Naive thymus-derived CD4-positive, alpha-beta T cell (primary cell): ENCODE measurements around the gene SAMD1. TPM values are rescaled to one million over a fixed set of nuclear protein-coding genes. Genes with fewer than 3 reads are reported as not detected.

Experiments used
- ATAC-seq: fragments of 150-1000 bp; cut with Tn5 transposase; 2 replicates; pipeline ENCODE4 v1.10.0; 2021; ENCODE audit warnings: mild to moderate bottlenecking, moderate library complexity
- CTCF ChIA-PET: fragments of 350-600 bp; sonication (Branson Sonifier 250); formaldehyde crosslinking; loops from one replicate; lab custom pipeline; 2021; ENCODE audit warnings: antibody characterized with exemption; lab: Charles Lee
- POLR2A ChIA-PET: fragments of 350-600 bp; sonication (Branson Sonifier 250); formaldehyde crosslinking; loops from one replicate; lab custom pipeline; 2021; ENCODE audit warnings: antibody characterized with exemption, inconsistent platforms; lab: Charles Lee
- DNase-seq, 9 donors: peaks; one replicate each; pipeline versions ENCODE4 v3.0.0 to v3.0.0-alpha.2; 2020 to 2022; ENCODE audit warnings: mixed read lengths in 1 of 9
- H3K27ac ChIP-seq: one replicate; pipeline ENCODE4 v1.7.0; 2013; ENCODE audit warnings: mild to moderate bottlenecking, low read depth, low read length, moderate library complexity
- H3K27me3 ChIP-seq, 2 donors: one replicate each; pipeline ENCODE4 v1.7.0; 2013; ENCODE audit warnings: low read length in 2 of 2, mild to moderate bottlenecking in 2 of 2, moderate library complexity in 2 of 2; ENCODE audit not compliant: control insufficient read depth in 2 of 2, insufficient read depth in 2 of 2
- H3K36me3 ChIP-seq, 3 experiments: 1 replicate in 2 of 3; 2 replicates in 1 of 3; pipeline ENCODE4 v1.7.0; 2013; ENCODE audit warnings: low read length in 3 of 3, mild to moderate bottlenecking in 3 of 3, moderate library complexity in 1 of 3; ENCODE audit not compliant: insufficient read depth in 3 of 3, control insufficient read depth in 2 of 3
- H3K4me1 ChIP-seq, 2 donors: one replicate each; pipeline ENCODE4 v1.7.0; 2013; ENCODE audit warnings: low read length in 2 of 2, mild to moderate bottlenecking in 2 of 2, moderate library complexity in 1 of 2; ENCODE audit not compliant: control insufficient read depth in 2 of 2, insufficient read depth in 2 of 2
- H3K4me3 ChIP-seq: 2 replicates; pipeline ENCODE4 v1.7.0; 2013; ENCODE audit warnings: mild to moderate bottlenecking, low read length
- H3K9me3 ChIP-seq, 3 experiments: 1 replicate in 2 of 3; 2 replicates in 1 of 3; pipeline ENCODE4 v1.7.0; 2013; ENCODE audit warnings: low read length in 3 of 3; ENCODE audit not compliant: control insufficient read depth in 2 of 3
- H3K27ac Mint-ChIP-seq, 9 donors: one replicate each; pipeline ENCODE4 v1.8.0; 2020 to 2022; ENCODE audit warnings: mixed read lengths in 9 of 9, mild to moderate bottlenecking in 8 of 9, moderate library complexity in 5 of 9, inconsistent platforms in 2 of 9
- H3K27me3 Mint-ChIP-seq, 5 donors: one replicate each; pipeline ENCODE4 v1.8.0; 2021 to 2022; ENCODE audit warnings: mixed read lengths in 5 of 5, mild to moderate bottlenecking in 1 of 5
- H3K36me3 Mint-ChIP-seq, 5 donors: one replicate each; pipeline ENCODE4 v1.8.0; 2020 to 2022; ENCODE audit warnings: mixed read lengths in 5 of 5, mild to moderate bottlenecking in 3 of 5, inconsistent platforms in 1 of 5
- H3K4me1 Mint-ChIP-seq, 7 donors: one replicate each; pipeline ENCODE4 v1.8.0; 2020 to 2022; ENCODE audit warnings: mixed read lengths in 7 of 7, mild to moderate bottlenecking in 3 of 7, inconsistent platforms in 1 of 7
- H3K4me3 Mint-ChIP-seq, 10 donors: one replicate each; pipeline ENCODE4 v1.8.0; 2020 to 2022; ENCODE audit warnings: mild to moderate bottlenecking in 10 of 10, mixed read lengths in 10 of 10, moderate library complexity in 6 of 10, inconsistent platforms in 2 of 10
- H3K9me3 Mint-ChIP-seq, 11 donors: one replicate each; pipeline ENCODE4 v1.8.0; 2020 to 2022; ENCODE audit warnings: mixed read lengths in 11 of 11, mild to moderate bottlenecking in 4 of 11, inconsistent platforms in 1 of 11, moderate library complexity in 1 of 11
- intact Hi-C, 2 donors: fragments of 100-400 bp; cut with micrococcal nuclease; formaldehyde crosslinking; loops; one replicate each; pipeline ENCODE4 v1.15.1; 2023
- polyA plus RNA-seq, 2 donors: library from polyadenylated mRNA; unstranded; fragments of 300-500 nt; fragmentation: Illumina TruSeq; gene quantifications; one replicate each; pipeline ENCODE4 v1.2.3, GENCODE V29; 2021
- total RNA-seq, 6 experiments: library from RNA in 5 of 6; stranded (reverse) in 5 of 6; gene quantifications; 1 replicate in 5 of 6; 2 replicates in 1 of 6; pipeline ENCODE4 v1.2.3 and lab custom pipeline; 2021 to 2026

SAMD1 gene
- total and polyA plus RNA-seq, 7 experiments from 2014 or later = 3.0 to 87.3 (median 48.2) TPM

GRCh38 chr19:14103310-14103709 lies 12.8 kb upstream of the SAMD1 start:
- no peaks in the 10 kb centered on the region for H3K27me3 Mint-ChIP-seq
- ChIA-PET CTCF (interaction anchor here (0.7 kb wide), 1 partner anchor 253 kb away, joined by 3 read pairs; no protein-coding TSS in a partner anchor), POLR2A (interaction anchor here (0.7 kb wide), 1 partner anchor 263 kb away, joined by 3 read pairs; no protein-coding TSS in a partner anchor)
- no peak overlapping the region for H3K4me3 ChIP-seq
- ATAC-seq (no peak), DNase-seq (no peak)
- no peaks in the 10 kb centered on the region for H3K27me3 ChIP-seq
- H3K9me3 Mint-ChIP-seq = no peaks in the 10 kb centered on the region
- peaks cover 0 to 11% (median 0%) of the 10 kb centered on the region in 5 donors for H3K36me3 Mint-ChIP-seq
- H3K27ac Mint-ChIP-seq = no peak overlapping the region
- peaks cover 0 to 55% (median 13%) of the 10 kb centered on the region in 3 experiments for H3K36me3 ChIP-seq
- no peaks in the 10 kb centered on the region for H3K9me3 ChIP-seq
- H3K4me3 Mint-ChIP-seq = no peak overlapping the region
- H3K4me1 Mint-ChIP-seq = no peaks in the 10 kb centered on the region
- H3K27ac ChIP-seq = no peak overlapping the region
- H3K4me1 ChIP-seq = no peaks in the 10 kb centered on the region
- intact Hi-C loops = no loop called here

DNA sequence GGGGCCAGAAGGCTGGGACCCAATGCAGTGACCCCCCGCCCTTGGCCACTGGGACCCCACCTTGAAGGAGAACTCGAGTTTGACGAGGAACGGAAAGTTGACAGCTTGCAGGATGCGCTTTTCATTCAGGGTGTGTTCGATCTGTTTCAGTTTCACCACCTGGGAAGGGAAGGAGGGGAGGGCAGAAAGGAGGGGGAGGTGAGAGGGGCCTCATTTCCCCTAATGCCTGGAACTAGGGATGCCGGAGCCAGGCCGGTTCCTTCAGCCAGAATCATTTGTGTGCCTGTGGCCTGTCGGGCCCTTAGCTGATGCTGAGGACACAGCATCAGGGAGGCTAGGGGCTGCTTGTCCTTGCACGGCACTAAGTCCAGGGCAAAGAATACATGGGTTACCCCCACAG lies 12.2 kb upstream of the SAMD1 start:
- POLR2A ChIA-PET = interaction anchor here (0.8 kb wide), 1 partner anchor 11 kb away, joined by 3 read pairs; no protein-coding TSS in a partner anchor
- Mint-ChIP-seq H3K9me3 (no peaks in the 10 kb centered on the region), H3K36me3 (peaks cover 0 to 16% (median 3%) of the 10 kb centered on the region in 5 donors), H3K4me3 (no peak overlapping the region), H3K4me1 (no peaks in the 10 kb centered on the region), H3K27me3 (no peaks in the 10 kb centered on the region), H3K27ac (no peak overlapping the region)
- H3K9me3 ChIP-seq = no peaks in the 10 kb centered on the region
- no peaks in the 10 kb centered on the region for H3K27me3 ChIP-seq
- DNase-seq (no peak), ATAC-seq (no peak)
- H3K27ac ChIP-seq = no peak overlapping the region
- peaks cover 0 to 59% (median 13%) of the 10 kb centered on the region in 3 experiments for H3K36me3 ChIP-seq
- no peaks in the 10 kb centered on the region for H3K4me1 ChIP-seq
- CTCF ChIA-PET = no interaction called here
- intact Hi-C loops = no loop called here
- H3K4me3 ChIP-seq = no peak overlapping the region

DNA sequence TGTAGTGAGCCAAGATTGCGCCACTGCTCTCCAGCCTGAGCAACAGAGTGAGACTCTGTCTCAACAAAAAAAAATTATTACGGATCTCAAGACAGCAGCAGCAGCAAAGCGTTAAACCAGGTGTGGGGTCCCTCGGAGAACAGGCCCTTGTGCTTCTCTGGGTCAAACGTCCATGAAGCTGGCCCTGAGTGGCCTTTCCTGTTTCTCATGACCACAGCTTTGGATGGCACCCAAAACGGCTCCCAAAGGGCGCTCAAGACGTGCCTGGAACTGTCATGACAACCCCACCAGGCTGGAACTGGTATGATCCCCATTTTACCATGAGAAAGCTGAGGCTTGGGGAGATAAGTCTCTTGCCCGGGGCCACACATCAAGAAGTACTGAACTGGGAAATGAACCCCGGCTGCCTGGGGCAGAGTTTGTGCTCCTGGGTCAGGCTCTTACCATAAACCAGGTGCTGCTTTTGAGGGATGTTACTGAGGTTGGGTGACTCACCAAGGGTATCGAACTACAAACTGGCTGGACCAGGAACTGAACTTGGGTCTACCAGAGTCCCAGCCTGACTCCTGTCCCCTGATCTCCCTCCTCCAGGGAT lies 11.6 kb upstream of the SAMD1 start:
- Mint-ChIP-seq H3K4me1 (no peaks in the 10 kb centered on the region), H3K27me3 (no peaks in the 10 kb centered on the region), H3K27ac (no peak overlapping the region), H3K4me3 (no peak overlapping the region), H3K9me3 (no peaks in the 10 kb centered on the region), H3K36me3 (peaks cover 0 to 15% (median 3%) of the 10 kb centered on the region in 5 donors)
- Histone ChIP-seq H3K27ac (no peak overlapping the region), H3K4me3 (no peak overlapping the region), H3K9me3 (no peaks in the 10 kb centered on the region), H3K36me3 (peaks cover 0 to 59% (median 13%) of the 10 kb centered on the region in 3 experiments), H3K27me3 (no peaks in the 10 kb centered on the region), H3K4me1 (no peaks in the 10 kb centered on the region)
- ATAC-seq (no peak), DNase-seq (no peak)
- POLR2A ChIA-PET = interaction anchor here (0.6 to 0.8 kb wide), 2 partner anchors 10 to 264 kb away, joined by 3 read pairs; no protein-coding TSS in a partner anchor
- CTCF ChIA-PET = no interaction called here
- intact Hi-C loops = no loop called here

GRCh38 chr19:14101003-14101545 lies 10.5 kb upstream of the SAMD1 start:
- intact Hi-C loops = no loop called here
- no peak for DNase-seq
- Histone ChIP-seq H3K9me3 (no peaks in the 10 kb centered on the region), H3K27ac (no peak overlapping the region), H3K4me3 (no peak overlapping the region), H3K4me1 (no peaks in the 10 kb centered on the region), H3K27me3 (no peaks in the 10 kb centered on the region), H3K36me3 (peaks cover 0 to 60% (median 13%) of the 10 kb centered on the region in 3 experiments)
- Mint-ChIP-seq H3K27me3 (no peaks in the 10 kb centered on the region), H3K27ac (peak overlapping the region in 1 of 9 donors; percentile 66), H3K9me3 (no peaks in the 10 kb centered on the region), H3K4me1 (no peaks in the 10 kb centered on the region), H3K36me3 (peaks cover 0 to 21% (median 6%) of the 10 kb centered on the region in 5 donors), H3K4me3 (no peak overlapping the region)
- POLR2A ChIA-PET = no interaction called here
- CTCF ChIA-PET = no interaction called here
- ATAC-seq = no peak

- POLR2A ChIA-PET = no interaction called here
- intact Hi-C loops = no loop called here
- CTCF ChIA-PET = no interaction called here
- Histone ChIP-seq H3K36me3 (peaks cover 0 to 38% (median 12%) of the 10 kb centered on the region in 3 experiments), H3K27me3 (no peaks in the 10 kb centered on the region), H3K27ac (no peak overlapping the region), H3K4me3 (no peak overlapping the region), H3K4me1 (no peaks in the 10 kb centered on the region), H3K9me3 (peaks cover 0 to 8% (median 0%) of the 10 kb centered on the region in 3 experiments)
- DNase-seq (no peak), ATAC-seq (no peak)
- no peaks in the 10 kb centered on the region for H3K27me3 Mint-ChIP-seq
- peaks cover 4 to 22% (median 10%) of the 10 kb centered on the region in 5 donors for H3K36me3 Mint-ChIP-seq
- peaks cover 0 to 7% (median 4%) of the 10 kb centered on the region in 7 donors for H3K4me1 Mint-ChIP-seq
- H3K9me3 Mint-ChIP-seq = peaks cover 0 to 10% (median 0%) of the 10 kb centered on the region in 11 donors
- no peak overlapping the region for H3K27ac Mint-ChIP-seq
- H3K4me3 Mint-ChIP-seq = no peak overlapping the region
Measured at GRCh38 chr19:14097532-14098151, 7.1 kb upstream of the SAMD1 start.

DNA sequence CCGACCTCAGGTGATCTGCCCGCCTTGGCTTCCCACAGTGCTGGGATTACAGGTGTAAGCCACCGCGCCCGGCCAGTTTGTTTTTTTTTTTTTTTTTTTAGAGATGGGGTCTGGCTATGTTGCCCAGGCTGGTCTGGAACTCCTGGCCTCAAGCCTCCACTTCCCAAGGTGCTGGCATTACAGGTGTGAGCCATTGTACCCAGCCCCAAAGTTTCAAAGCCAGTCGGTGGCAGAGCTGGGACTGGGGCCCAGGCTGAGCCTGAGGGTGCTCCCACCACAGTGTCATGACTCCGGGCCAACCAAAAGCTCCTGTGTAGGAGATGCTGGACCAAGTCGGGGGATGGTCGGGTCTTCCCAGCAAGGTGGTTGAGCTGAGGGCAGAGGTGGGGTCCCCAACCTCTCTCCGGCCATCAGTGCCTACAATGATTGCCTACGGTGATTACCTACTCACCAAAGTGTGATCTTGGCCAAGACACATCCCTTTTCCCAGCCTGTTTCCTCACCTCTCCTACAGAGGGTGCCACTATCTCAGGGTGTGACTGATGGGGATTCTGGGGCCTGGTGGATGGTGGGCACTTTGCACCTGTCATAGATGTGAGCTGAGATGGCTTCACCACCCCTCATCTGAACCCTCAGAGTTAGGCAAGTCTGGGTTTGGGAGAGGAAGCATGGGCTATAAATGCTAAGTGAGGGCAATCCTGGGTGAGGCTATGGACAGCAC lies 5.9 kb upstream of the SAMD1 start:
- ChIA-PET POLR2A (interaction anchor here (0.6 to 1.0 kb wide), 5 partner anchors 14 to 340 kb away, joined by 3 to 4 read pairs (median 3); no protein-coding TSS in a partner anchor), CTCF (interaction anchor here (0.6 to 0.7 kb wide), 2 partner anchors 12 to 25 kb away, joined by 3 to 4 read pairs; no protein-coding TSS in a partner anchor)
- no peak overlapping the region for H3K27ac ChIP-seq
- ATAC-seq (no peak), DNase-seq (no peak)
- Mint-ChIP-seq H3K27me3 (no peaks in the 10 kb centered on the region), H3K9me3 (peaks cover 0 to 11% (median 3%) of the 10 kb centered on the region in 11 donors), H3K27ac (peak overlapping the region in 3 of 9 donors; percentile 42 to 65 (median 60)), H3K4me1 (peaks cover 7 to 15% (median 12%) of the 10 kb centered on the region in 7 donors), H3K4me3 (no peak overlapping the region), H3K36me3 (peaks cover 4 to 25% (median 11%) of the 10 kb centered on the region in 5 donors)
- H3K4me1 ChIP-seq = peaks cover 8% of the 10 kb centered on the region in 2 donors
- H3K9me3 ChIP-seq = peaks cover 0 to 8% (median 0%) of the 10 kb centered on the region in 3 experiments
- intact Hi-C loops = no loop called here
- peaks cover 0 to 33% (median 7%) of the 10 kb centered on the region in 3 experiments for H3K36me3 ChIP-seq
- no peaks in the 10 kb centered on the region for H3K27me3 ChIP-seq
- no peak overlapping the region for H3K4me3 ChIP-seq
